Liver (tissue), 3 donors: ENCODE data around the gene KAZN.

Experiments
- ATF3 ChIP-seq: IDR thresholded peaks from 2 replicates; pipeline ENCODE4 v1.6.1; 2016; ENCODE audit warnings: antibody characterized with exemption
- CTCF ChIP-seq: fragments of 150-350 bp; IDR thresholded peaks from 2 replicates; pipeline ENCODE4 v1.5.1; 2017; ENCODE audit warnings: improper control_type of control experiment, low read depth, low read length; ENCODE audit not compliant: missing input control
- EGR1 ChIP-seq, 2 donors: IDR thresholded peaks; 2 replicates each; pipeline ENCODE4 v1.6.1; 2016 to 2018; ENCODE audit warnings: antibody characterized with exemption in 2 of 2, low read depth in 2 of 2
- FOXA1 ChIP-seq: IDR thresholded peaks from 2 replicates; pipeline ENCODE4 v1.6.1; 2016; ENCODE audit warnings: antibody characterized with exemption
- HNF4A ChIP-seq, 2 donors: conservative IDR thresholded peaks; 2 replicates each; pipeline ENCODE4 v1.6.1; 2016; ENCODE audit warnings: antibody characterized with exemption in 2 of 2, mild to moderate bottlenecking in 2 of 2
- HNF4G ChIP-seq: IDR thresholded peaks from 2 replicates; pipeline ENCODE4 v1.6.1; 2016; ENCODE audit warnings: antibody characterized with exemption
- MAX ChIP-seq: IDR thresholded peaks from 2 replicates; pipeline ENCODE4 v1.6.1; 2016; ENCODE audit warnings: antibody characterized with exemption
- REST ChIP-seq: IDR thresholded peaks from 2 replicates; pipeline ENCODE4 v1.6.1; 2016; ENCODE audit warnings: antibody characterized with exemption, mild to moderate bottlenecking
- RXRA ChIP-seq, 2 donors: IDR thresholded peaks; 2 replicates each; pipeline ENCODE4 v1.6.1; 2017 to 2018; ENCODE audit warnings: antibody characterized with exemption in 2 of 2, mild to moderate bottlenecking in 1 of 2
- SP1 ChIP-seq: IDR thresholded peaks from 2 replicates; pipeline ENCODE4 v1.6.1; 2018; ENCODE audit warnings: antibody characterized with exemption, mild to moderate bottlenecking
- TAF1 ChIP-seq: conservative IDR thresholded peaks from 2 replicates; pipeline ENCODE4 v1.6.1; 2016; ENCODE audit warnings: antibody characterized with exemption, mild to moderate bottlenecking
- YY1 ChIP-seq: IDR thresholded peaks from 2 replicates; pipeline ENCODE4 v1.6.1; 2016; ENCODE audit warnings: antibody characterized with exemption, mild to moderate bottlenecking
- ZBTB33 ChIP-seq: IDR thresholded peaks from 2 replicates; pipeline ENCODE4 v1.6.1; 2016; ENCODE audit warnings: antibody characterized with exemption
- donor health status: healthy.
- donor health status: healthy.

- TF ChIP-seq CTCF = no peak
- no peak for TF ChIP-seq HNF4G
- TF ChIP-seq YY1 = no peak
- no peak for TF ChIP-seq ZBTB33
- TF ChIP-seq TAF1 = no peak
- TF ChIP-seq EGR1 (IDR thresholded peaks at IDR 0.05; ENCODE audit: low read depth in 2 of 2) = no peak
- no peak for TF ChIP-seq MAX
- no peak for TF ChIP-seq ATF3
- no peak for TF ChIP-seq RXRA (IDR thresholded peaks at IDR 0.05)
- no peak for TF ChIP-seq HNF4A (conservative IDR thresholded peaks at IDR 0.05)
- no peak for TF ChIP-seq SP1
- no peak for TF ChIP-seq REST
- TF ChIP-seq FOXA1 = no peak
Measured at GRCh38 chr1:14983277-14983676, 384.8 kb downstream of the KAZN start.
